Measurements from ENCODE around the gene BRF1. TPM values are rescaled to one million over a fixed set of nuclear protein-coding genes. Genes with fewer than 3 reads are reported as not detected.

BRF1 gene
- total and polyA plus RNA-seq, 2 of the 8 experiments (the other 6 are each of a cell fraction or from before 2014, with no cell fraction given) = 7.7 to 18.3 TPM

DNA sequence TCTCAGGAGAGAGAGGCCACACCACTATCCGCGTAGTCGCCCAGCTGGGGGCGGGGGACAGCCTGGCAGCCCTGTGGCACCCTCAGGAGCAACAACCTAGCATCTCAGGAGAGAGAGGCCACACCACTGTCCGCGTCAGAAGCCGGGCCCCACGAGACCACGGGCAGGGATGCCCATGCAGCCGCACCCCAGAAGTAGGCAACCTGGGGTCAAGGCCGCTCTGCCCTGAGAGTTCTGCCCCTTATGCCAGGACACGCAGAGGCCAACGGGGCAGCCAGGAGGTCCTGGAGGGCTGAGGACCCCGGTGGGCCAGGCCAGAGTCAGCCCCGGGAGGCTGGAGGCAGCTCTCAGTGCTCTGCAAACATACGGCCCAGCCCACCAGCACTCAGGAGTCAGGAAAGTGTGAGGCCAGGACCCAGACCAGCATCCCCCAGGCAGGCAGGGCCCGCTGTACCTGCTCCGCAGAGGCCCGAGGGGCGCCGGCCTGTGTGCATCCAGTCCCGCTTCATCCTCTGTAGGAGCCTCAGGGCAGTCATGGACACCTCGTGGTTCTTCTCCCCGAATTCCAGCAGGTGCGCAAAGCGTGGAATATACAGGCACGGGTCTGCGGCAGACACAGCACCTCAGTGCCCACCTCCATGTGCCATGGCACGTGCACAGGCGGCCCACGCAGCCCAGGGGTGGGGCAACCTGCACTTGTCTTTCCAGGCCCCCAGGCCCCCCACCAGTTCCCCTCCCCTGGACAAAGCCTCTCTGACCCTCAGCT is 59.8 kb downstream of the BRF1 start:
- Histone ChIP-seq H4K20me1 (replicated peaks in 1 of 2; ENCODE audit: control insufficient read depth in 1 of 2, insufficient read depth in 2 of 2, low read length in 2 of 2) (peaks cover 0 to 4% of the 10 kb centered on the region in 2 experiments), H3K18ac (ENCODE audit: extremely low read depth, low read length) (no peak overlapping the region), H2BK120ac (replicated peaks; ENCODE audit: low read depth, low read length) (no peak overlapping the region), H4K8ac (ENCODE audit: extremely low read depth, insufficient read depth, low read length) (no peak overlapping the region), H3K9me3 (ENCODE audit: insufficient read depth in 2 of 2, low read depth in 1 of 2, low read length in 1 of 2) (peaks cover 0 to 4% of the 10 kb centered on the region in 2 experiments; a peak in 1 of 4 replicates), H2AFZ (ENCODE audit: low read length) (no peak overlapping the region), H4K91ac (replicated peaks; ENCODE audit: insufficient read length, low read length) (no peak overlapping the region), H3K79me1 (ENCODE audit: low read depth, low read length) (peaks cover 2% of the 10 kb centered on the region; the same call in 1 of the 2 replicates), H3K27me3 (replicated peaks in 1 of 4; ENCODE audit: control insufficient read depth in 3 of 4, extremely low read depth in 1 of 4, insufficient read depth in 3 of 4, low read length in 3 of 4) (no peaks in the 10 kb centered on the region), H2BK15ac (ENCODE audit: low read length) (no peak overlapping the region), H3K4me3 (ENCODE audit: extremely low read depth in 1 of 4, insufficient read depth in 2 of 4, low read depth in 3 of 4, low read length in 4 of 4) (no peak overlapping the region), H3K4me2 (ENCODE audit: insufficient read depth in 1 of 2, low read depth in 2 of 2, low read length in 2 of 2) (no peak overlapping the region), H3K4me1 (replicated peaks in 1 of 4; ENCODE audit: control insufficient read depth in 3 of 4, insufficient read depth in 4 of 4, low read length in 3 of 4) (no peaks in the 10 kb centered on the region), H3K36me3 (ENCODE audit: control insufficient read depth in 2 of 4, insufficient read depth in 4 of 4, low read length in 3 of 4) (peaks cover 0 to 6% (median 0%) of the 10 kb centered on the region in 4 experiments; a peak in 2 of 8 replicates), H3K79me2 (ENCODE audit: control insufficient read depth in 1 of 2, insufficient read depth in 2 of 2, low read length in 2 of 2) (peaks cover 0 to 3% of the 10 kb centered on the region in 2 experiments; a peak in 1 of 4 replicates), H3K56ac (replicated peaks; ENCODE audit: insufficient read length, low read depth, low read length) (no peak overlapping the region), H3K9ac (replicated peaks in 1 of 4; ENCODE audit: extremely low read depth in 1 of 4, low read depth in 3 of 4, low read length in 3 of 4) (no peak overlapping the region), H3K27ac (ENCODE audit: low read depth, low read length) (no peak overlapping the region), H2BK20ac (ENCODE audit: low read length) (no peak overlapping the region), H2AK5ac (ENCODE audit: low read depth, low read length) (no peak overlapping the region), H3K14ac (ENCODE audit: insufficient read length) (no peak overlapping the region), H3K23ac (ENCODE audit: insufficient read length) (no peak overlapping the region), H2BK12ac (ENCODE audit: low read depth, low read length) (no peak overlapping the region), H3K23me2 (ENCODE audit: low read depth, low read length) (no peaks in the 10 kb centered on the region), H4K5ac (ENCODE audit: insufficient read length, low read depth, low read length) (no peak overlapping the region), H3K4ac (replicated peaks; ENCODE audit: insufficient read length, low read depth, low read length) (no peak overlapping the region), H2BK5ac (ENCODE audit: low read depth, low read length) (no peak overlapping the region; the same call in 1 of the 2 replicates)
- WGBS, 2 experiments (ENCODE audit: extremely low coverage in 1 of 2, insufficient coverage in 1 of 2, insufficient read length in 1 of 2, insufficient replicate concordance in 2 of 2, low coverage in 1 of 2, low lambda C conversion rate in 2 of 2, missing lambda C conversion rate in 1 of 2) = 97% methylated on average over 21 of the region's 31 CpGs; no CpG with 5 or more reads in 1 of the 2 experiments
- TF ChIP-seq CBX5 (IDR thresholded peaks at IDR 0.05; ENCODE audit: low read depth, low read length) (no peak), CBX8 (IDR thresholded peaks at IDR 0.05; ENCODE audit: borderline replicate concordance, low read depth, low read length) (no peak), SP4 (IDR thresholded peaks at IDR 0.05; ENCODE audit: low read length) (no peak), JUN (IDR thresholded peaks at IDR 0.05; ENCODE audit: low read depth, low read length) (no peak), SIN3A (conservative IDR thresholded peaks at IDR 0.05 in 1 of 2, IDR thresholded peaks at IDR 0.05 in 1 of 2; ENCODE audit: low read depth in 1 of 2, low read length in 2 of 2) (no peak), ASH2L (IDR thresholded peaks at IDR 0.05; ENCODE audit: low read length) (no peak), RXRA (IDR thresholded peaks at IDR 0.05; ENCODE audit: insufficient read depth, low read depth, low read length) (no peak), CTBP2 (IDR thresholded peaks at IDR 0.05; ENCODE audit: borderline replicate concordance, insufficient read depth, insufficient read length, low read length) (no peak), RBBP5 (IDR thresholded peaks at IDR 0.05; ENCODE audit: borderline replicate concordance, low read depth, low read length) (no peak), CHD1 (IDR thresholded peaks at IDR 0.05; ENCODE audit: low read depth, low read length) (no peak), SRF (IDR thresholded peaks at IDR 0.05; ENCODE audit: low read depth, low read length) (no peak), NRF1 (IDR thresholded peaks at IDR 0.05; ENCODE audit: low read depth, low read length) (no peak), TBP (IDR thresholded peaks at IDR 0.05; ENCODE audit: low read depth, low read length) (no peak), SP1 (IDR thresholded peaks at IDR 0.05; ENCODE audit: low read depth, low read length) (no peak)
- DNase-seq (ENCODE audit: low read depth in 1 of 2, low spot score in 2 of 2) (no peak), FAIRE-seq (no peak)
- CTCF ChIA-PET (ENCODE audit: partially characterized antibody) = no interaction called here
- POLR2A ChIA-PET (ENCODE audit: partially characterized antibody) = no interaction called here
